Prostate gland (tissue), 2 donors: Measurements from ENCODE around the gene TEX53. TPM values are rescaled to one million over a fixed set of nuclear protein-coding genes. Genes with fewer than 3 reads are reported as not detected.

Experiments
- DNase-seq: peaks from one replicate; pipeline ENCODE4 v3.0.0-alpha.2; 2019; ENCODE audit warnings: low spot score
- H3K27ac ChIP-seq, 2 donors: fragments of 200-600 bp; sonication (generic); 2 replicates each; pipeline ENCODE4 v1.5.1; 2017 to 2019
- H3K27me3 ChIP-seq: fragments of 200-600 bp; sonication (generic); replicated peaks from 2 replicates; pipeline ENCODE4 v1.5.1; 2019; ENCODE audit not compliant: insufficient read depth
- H3K36me3 ChIP-seq, 2 donors: fragments of 200-600 bp; sonication (generic); 1 replicate in 1 of 2; 2 replicates in 1 of 2; pipeline versions ENCODE4 v1.5.1 to v1.8.1; 2017 to 2019
- H3K4me1 ChIP-seq: fragments of 200-600 bp; sonication (generic); replicated peaks from 2 replicates; pipeline ENCODE4 v1.5.1; 2019
- H3K4me3 ChIP-seq, 2 donors: fragments of 200-600 bp; sonication (generic); 2 replicates each; pipeline ENCODE4 v1.5.1; 2017 to 2019
- H3K9me3 ChIP-seq: fragments of 200-600 bp; sonication (generic); 2 replicates; pipeline ENCODE4 v1.5.1; 2017
- POLR2A ChIP-seq: fragments of 450-650 bp; IDR thresholded peaks from one replicate; pipeline ENCODE4 v1.6.1; 2016; ENCODE audit warnings: antibody characterized with exemption, mild to moderate bottlenecking
- POLR2AphosphoS5 ChIP-seq: sonication (generic); formaldehyde crosslinking; IDR thresholded peaks from one replicate; pipeline ENCODE4 v1.6.1; 2017; ENCODE audit warnings: antibody characterized with exemption
- WGBS: methylation state at CpG from one replicate; pipeline ENCODE4 v1.1.5; 2018; 5-methylcytosine and 5-hydroxymethylcytosine counted together
- intact Hi-C: fragments of 100-400 bp; cut with DNase I; formaldehyde crosslinking; loops from one replicate; pipeline ENCODE4 v1.14.2; 2022
- total RNA-seq, 2 donors: library from RNA; depleted of rRNA; stranded (reverse); fragments of >200 nt; gene quantifications; one replicate each; pipeline ENCODE4 v1.1.0, GENCODE V29; 2016
- TF ChIP-seq, protein P1 (sequence below), 4 experiments: fragments of 200-600 bp in 2 of 4; fragments of 450-650 bp in 2 of 4; sonication (generic) in 2 of 4; IDR thresholded peaks; 1 replicate in 3 of 4; 2 replicates in 1 of 4; pipeline ENCODE4 v1.5.1; 2016 to 2019; ENCODE audit warnings: antibody characterized with exemption in 4 of 4, mild to moderate bottlenecking in 2 of 4, moderate library complexity in 2 of 4

Gene TEX53
- total RNA-seq, 2 donors from 2014 or later = not detected

DNA sequence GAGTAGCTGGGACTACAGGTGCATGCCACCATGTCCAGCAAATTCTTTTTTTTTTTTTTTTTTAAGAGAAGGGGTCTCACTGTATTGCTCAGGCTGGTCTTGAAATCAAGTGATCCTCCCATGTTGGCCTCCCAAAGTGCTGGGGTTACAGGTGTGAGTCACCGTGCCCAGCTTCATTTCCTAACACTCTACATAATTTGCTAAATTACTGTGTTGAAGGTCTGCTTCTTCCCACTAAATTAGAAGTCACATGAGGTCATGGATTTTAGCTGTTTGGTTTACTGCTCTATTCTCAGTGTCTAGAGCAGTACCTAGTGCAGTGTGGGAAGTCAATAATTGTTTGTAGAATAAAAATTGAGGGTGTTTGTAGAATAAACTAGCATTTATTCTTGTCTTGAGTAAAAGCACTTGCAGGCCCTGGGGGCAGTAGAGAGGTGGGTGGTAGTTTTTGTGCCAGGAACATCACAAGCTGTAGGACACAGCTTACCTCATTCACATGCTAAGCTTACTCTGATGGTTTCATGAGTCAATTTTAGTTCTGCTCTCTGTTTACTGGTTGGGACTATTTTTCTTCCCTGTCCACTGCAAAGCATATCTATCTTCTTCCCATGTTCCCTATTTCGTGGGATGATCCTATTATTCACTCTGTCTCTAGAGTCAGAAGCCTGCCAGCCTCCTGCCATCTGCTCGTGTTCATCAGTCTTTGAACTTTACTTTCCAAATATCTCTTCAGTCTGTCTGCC lies 17.4 kb upstream of the TEX53 start:
- no peak overlapping the region for H3K27ac ChIP-seq
- WGBS = 90% methylated on average over 3 of the region's 3 CpGs
- no peak for TF ChIP-seq POLR2AphosphoS5
- TF ChIP-seq, protein P1, sequence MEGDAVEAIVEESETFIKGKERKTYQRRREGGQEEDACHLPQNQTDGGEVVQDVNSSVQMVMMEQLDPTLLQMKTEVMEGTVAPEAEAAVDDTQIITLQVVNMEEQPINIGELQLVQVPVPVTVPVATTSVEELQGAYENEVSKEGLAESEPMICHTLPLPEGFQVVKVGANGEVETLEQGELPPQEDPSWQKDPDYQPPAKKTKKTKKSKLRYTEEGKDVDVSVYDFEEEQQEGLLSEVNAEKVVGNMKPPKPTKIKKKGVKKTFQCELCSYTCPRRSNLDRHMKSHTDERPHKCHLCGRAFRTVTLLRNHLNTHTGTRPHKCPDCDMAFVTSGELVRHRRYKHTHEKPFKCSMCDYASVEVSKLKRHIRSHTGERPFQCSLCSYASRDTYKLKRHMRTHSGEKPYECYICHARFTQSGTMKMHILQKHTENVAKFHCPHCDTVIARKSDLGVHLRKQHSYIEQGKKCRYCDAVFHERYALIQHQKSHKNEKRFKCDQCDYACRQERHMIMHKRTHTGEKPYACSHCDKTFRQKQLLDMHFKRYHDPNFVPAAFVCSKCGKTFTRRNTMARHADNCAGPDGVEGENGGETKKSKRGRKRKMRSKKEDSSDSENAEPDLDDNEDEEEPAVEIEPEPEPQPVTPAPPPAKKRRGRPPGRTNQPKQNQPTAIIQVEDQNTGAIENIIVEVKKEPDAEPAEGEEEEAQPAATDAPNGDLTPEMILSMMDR (IDR thresholded peaks at IDR 0.05) = no peak
- no peak for TF ChIP-seq POLR2A
- intact Hi-C loops = no loop called here
- no peak overlapping the region for H3K4me3 ChIP-seq
- H3K36me3 ChIP-seq = no peaks in the 10 kb centered on the region
- no peak for DNase-seq
- H3K4me1 ChIP-seq = no peaks in the 10 kb centered on the region
- H3K27me3 ChIP-seq = no peaks in the 10 kb centered on the region
- no peaks in the 10 kb centered on the region for H3K9me3 ChIP-seq

DNA sequence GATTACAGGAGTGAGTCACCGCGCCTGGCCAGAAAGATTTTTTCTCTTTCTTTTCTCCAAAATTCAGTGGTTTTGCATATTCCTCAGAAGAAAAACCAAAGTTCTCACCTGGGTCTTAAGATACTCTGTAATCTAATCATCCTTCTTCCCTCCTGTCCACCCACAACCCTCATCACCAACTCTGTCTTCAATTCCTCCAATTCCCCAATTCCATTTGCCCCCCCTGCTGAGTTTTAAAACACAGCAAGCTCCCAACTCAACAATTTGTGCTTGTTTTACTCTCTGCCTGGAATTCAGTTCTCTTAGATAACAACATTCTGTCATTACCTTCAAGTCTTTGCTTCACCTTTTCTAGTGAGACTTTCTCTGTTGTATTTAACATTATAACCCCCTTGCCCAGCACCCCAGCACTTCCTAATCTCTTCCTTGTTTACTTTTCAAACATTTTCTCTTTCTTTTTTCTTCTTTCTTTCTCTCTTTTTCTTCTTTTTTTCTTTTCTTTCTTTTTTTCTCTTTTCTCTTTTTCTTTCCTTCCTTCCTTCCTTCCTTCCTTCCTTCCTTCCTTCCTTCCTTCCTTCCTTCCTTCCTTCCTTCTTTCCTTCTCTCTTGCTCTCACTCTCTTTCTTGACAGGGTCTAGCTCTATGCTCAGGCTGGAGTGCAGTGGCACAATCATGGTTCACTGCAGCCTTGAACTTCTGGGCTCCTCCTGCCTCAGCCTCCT lies 16.6 kb upstream of the TEX53 start:
- TF ChIP-seq POLR2A (no peak), POLR2AphosphoS5 (no peak)
- TF ChIP-seq, protein P1 (IDR thresholded peaks at IDR 0.05) = no peak
- Histone ChIP-seq H3K27ac (no peak overlapping the region), H3K4me1 (no peaks in the 10 kb centered on the region), H3K4me3 (no peak overlapping the region), H3K36me3 (no peaks in the 10 kb centered on the region), H3K27me3 (no peaks in the 10 kb centered on the region), H3K9me3 (no peaks in the 10 kb centered on the region)
- no peak for DNase-seq
- WGBS = 100% methylated on average over 2 of the region's 2 CpGs
- intact Hi-C loops = no loop called here

DNA sequence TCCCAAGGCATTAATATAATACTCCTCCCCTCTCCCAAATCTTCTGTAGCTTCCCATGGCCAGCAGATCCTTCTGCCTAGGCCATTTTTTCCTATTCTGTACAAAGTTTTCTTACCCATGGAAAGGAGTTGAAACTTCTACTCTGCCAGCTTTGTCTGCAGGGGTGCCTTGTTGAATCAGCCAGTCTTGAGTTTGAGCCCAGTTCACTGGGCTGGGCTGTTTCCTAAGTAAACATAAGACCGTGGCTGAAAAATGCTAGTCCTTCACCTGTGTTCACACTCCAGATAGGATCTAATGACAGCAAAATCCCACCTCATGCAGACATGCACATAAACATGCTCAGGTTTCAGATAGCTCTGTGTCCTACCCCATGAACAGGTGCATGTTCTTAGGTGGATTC lies 14.0 kb upstream of the TEX53 start:
- Histone ChIP-seq H3K27me3 (no peaks in the 10 kb centered on the region), H3K27ac (no peak overlapping the region), H3K9me3 (no peaks in the 10 kb centered on the region), H3K4me1 (no peaks in the 10 kb centered on the region), H3K36me3 (no peaks in the 10 kb centered on the region), H3K4me3 (no peak overlapping the region)
- WGBS = 25% methylated on average over 1 of the region's 1 CpG
- DNase-seq = no peak
- intact Hi-C loops = no loop called here
- TF ChIP-seq, protein P1 (IDR thresholded peaks at IDR 0.05) = no peak
- TF ChIP-seq POLR2AphosphoS5 = no peak
- TF ChIP-seq POLR2A = no peak

DNA sequence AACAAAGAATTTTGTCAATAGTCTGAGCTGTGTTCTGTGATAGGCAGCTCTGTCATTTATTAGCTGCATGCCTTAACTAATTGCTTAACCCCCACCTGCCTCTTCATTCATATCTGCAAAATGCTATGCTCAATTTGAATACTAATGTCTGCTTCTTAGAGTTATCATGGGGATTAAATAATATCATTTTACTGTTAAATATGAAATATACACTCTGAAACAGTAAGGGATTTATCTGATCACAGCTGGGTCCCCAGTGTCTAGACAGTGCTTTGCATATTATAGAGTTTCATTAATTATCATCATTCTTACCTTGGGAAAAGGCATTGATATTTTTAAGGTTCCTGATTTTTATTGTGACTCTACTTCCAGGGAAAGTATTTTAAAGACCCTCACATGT lies 12.4 kb upstream of the TEX53 start:
- Histone ChIP-seq H3K9me3 (no peaks in the 10 kb centered on the region), H3K4me3 (no peak overlapping the region), H3K36me3 (no peaks in the 10 kb centered on the region), H3K4me1 (no peaks in the 10 kb centered on the region), H3K27ac (no peak overlapping the region), H3K27me3 (no peaks in the 10 kb centered on the region)
- no peak for TF ChIP-seq POLR2AphosphoS5
- no peak for TF ChIP-seq POLR2A
- TF ChIP-seq, protein P1 (IDR thresholded peaks at IDR 0.05) = no peak
- intact Hi-C loops = no loop called here
- no peak for DNase-seq

DNA sequence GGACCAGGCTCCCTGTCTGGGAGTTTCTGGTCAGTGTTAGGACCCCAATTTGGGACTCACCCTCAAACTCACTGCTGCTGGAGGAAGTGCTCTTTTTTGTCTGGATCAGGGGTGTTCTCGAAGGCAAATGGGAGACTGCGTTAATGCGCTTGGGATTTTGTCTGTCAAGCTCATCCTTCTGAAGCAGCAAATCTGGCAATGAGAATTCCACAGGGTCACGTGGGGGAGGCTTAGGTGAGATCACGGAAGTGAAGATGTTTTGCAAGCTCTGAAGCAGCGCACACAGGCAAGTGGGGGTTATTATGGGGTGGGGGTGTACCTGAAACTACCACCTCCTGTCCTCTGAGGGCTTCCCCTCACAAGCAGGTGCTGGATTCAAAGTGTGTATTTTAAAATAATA lies 10.5 kb upstream of the TEX53 start:
- TF ChIP-seq, protein P1 (IDR thresholded peaks at IDR 0.05) = no peak
- no peak for TF ChIP-seq POLR2AphosphoS5
- no peak for TF ChIP-seq POLR2A
- Histone ChIP-seq H3K9me3 (no peaks in the 10 kb centered on the region), H3K4me3 (no peak overlapping the region), H3K36me3 (no peaks in the 10 kb centered on the region), H3K27ac (no peak overlapping the region), H3K4me1 (no peaks in the 10 kb centered on the region), H3K27me3 (no peaks in the 10 kb centered on the region)
- no peak for DNase-seq
- intact Hi-C loops = no loop called here
- WGBS = 92% methylated on average over 6 of the region's 6 CpGs
